Suprapubic skin (tissue), 4 donors: ENCODE data around the gene SSH3.

Source experiments
- POLR2A ChIP-seq, 2 donors: fragments of 450-650 bp; IDR thresholded peaks; one replicate each; pipeline ENCODE4 v1.6.1; 2017; ENCODE audit warnings: antibody characterized with exemption in 2 of 2, mild to moderate bottlenecking in 2 of 2, moderate library complexity in 2 of 2
- POLR2AphosphoS5 ChIP-seq, 3 donors: sonication (generic); formaldehyde crosslinking; IDR thresholded peaks; one replicate each; pipeline ENCODE4 v1.6.1; 2017; ENCODE audit warnings: antibody characterized with exemption in 3 of 3
- TF ChIP-seq, protein P1 (sequence below), 2 donors: fragments of 200-600 bp in 1 of 2; fragments of 450-650 bp in 1 of 2; sonication (generic) in 1 of 2; IDR thresholded peaks; one replicate each; pipeline ENCODE4 v1.5.1; 2016 to 2019; ENCODE audit warnings: antibody characterized with exemption in 2 of 2, mild to moderate bottlenecking in 1 of 2, moderate library complexity in 1 of 2

DNA sequence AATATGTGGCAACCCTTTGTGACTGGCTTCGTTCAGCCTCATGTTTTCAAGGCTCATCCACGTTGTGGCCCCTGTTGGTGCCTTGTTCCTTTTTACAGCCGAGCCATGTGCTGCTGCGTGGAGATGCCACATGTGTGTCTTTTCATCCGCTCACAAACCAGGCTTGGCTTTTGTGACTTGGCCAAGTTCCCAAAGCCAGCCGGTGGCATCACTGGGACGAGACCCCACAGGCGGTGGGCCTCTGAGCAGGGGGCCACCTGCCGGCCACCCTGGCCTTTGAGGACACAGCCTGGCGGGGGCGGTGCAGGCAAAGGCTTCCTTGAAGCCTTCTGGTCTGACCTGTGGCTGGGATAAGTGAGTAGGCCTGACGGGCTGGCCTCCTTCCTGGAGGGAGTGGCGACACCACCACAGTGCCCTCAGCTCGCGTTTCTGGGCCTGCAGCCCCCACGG is 26.5 kb upstream of the SSH3 start:
- TF ChIP-seq, protein P1, sequence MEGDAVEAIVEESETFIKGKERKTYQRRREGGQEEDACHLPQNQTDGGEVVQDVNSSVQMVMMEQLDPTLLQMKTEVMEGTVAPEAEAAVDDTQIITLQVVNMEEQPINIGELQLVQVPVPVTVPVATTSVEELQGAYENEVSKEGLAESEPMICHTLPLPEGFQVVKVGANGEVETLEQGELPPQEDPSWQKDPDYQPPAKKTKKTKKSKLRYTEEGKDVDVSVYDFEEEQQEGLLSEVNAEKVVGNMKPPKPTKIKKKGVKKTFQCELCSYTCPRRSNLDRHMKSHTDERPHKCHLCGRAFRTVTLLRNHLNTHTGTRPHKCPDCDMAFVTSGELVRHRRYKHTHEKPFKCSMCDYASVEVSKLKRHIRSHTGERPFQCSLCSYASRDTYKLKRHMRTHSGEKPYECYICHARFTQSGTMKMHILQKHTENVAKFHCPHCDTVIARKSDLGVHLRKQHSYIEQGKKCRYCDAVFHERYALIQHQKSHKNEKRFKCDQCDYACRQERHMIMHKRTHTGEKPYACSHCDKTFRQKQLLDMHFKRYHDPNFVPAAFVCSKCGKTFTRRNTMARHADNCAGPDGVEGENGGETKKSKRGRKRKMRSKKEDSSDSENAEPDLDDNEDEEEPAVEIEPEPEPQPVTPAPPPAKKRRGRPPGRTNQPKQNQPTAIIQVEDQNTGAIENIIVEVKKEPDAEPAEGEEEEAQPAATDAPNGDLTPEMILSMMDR (IDR thresholded peaks at IDR 0.05), result peak in 1 of 2 donors; percentile 15
- TF ChIP-seq POLR2AphosphoS5 (IDR thresholded peaks at IDR 0.05) (no peak), POLR2A (IDR thresholded peaks at IDR 0.05) (no peak)
